Left renal pelvis (tissue), 4 donors: ENCODE results near the gene GPT2. TPM values are rescaled to one million over a fixed set of nuclear protein-coding genes. Genes with fewer than 3 reads are reported as not detected.

Experiments
- DNase-seq, 4 donors: peaks; one replicate each; pipeline ENCODE4 v3.0.0-alpha.2; 2013; ENCODE audit warnings: low read depth in 4 of 4, low spot score in 3 of 4
- polyA plus RNA-seq, 4 donors: library from polyadenylated mRNA; unstranded; fragments of 120-200 nt; gene quantifications; one replicate each; pipeline ENCODE4 v1.2.1, GENCODE V29; 2013; ENCODE audit not compliant: insufficient read length in 4 of 4

The GPT2 gene
- polyA plus RNA-seq, result 10 to 100 TPM; 11.9 to 36.3 (median 23.6) TPM

- DNase-seq, result peak; percentile 79 to 86 (median 82)
Measured at GRCh38 chr16:46883690-46884512, at the start of gene GPT2. TSS of gene GPT2 (plus strand) at chr16:46884362. CDS start at chr16:46884716, 354 bp downstream.

- no peak for DNase-seq
Measured at GRCh38 chr16:46836534-46837530, 47.3 kb upstream of the GPT2 start.

- DNase-seq, result no peak
Measured at GRCh38 chr16:46839986-46840443, 44.1 kb upstream of the GPT2 start.

- no peak for DNase-seq
Measured at GRCh38 chr16:46842192-46842895, 41.8 kb upstream of the GPT2 start.

- no peak for DNase-seq
Measured at GRCh38 chr16:46843898-46844642, 40.1 kb upstream of the GPT2 start.

GRCh38 chr16:46844771-46845170 is 39.4 kb upstream of the GPT2 start:
- no peak for DNase-seq

- DNase-seq, result no peak
Measured at GRCh38 chr16:46845952-46846351, 38.2 kb upstream of the GPT2 start.

GRCh38 chr16:46848768-46849764 is 35.1 kb upstream of the GPT2 start:
- DNase-seq, result no peak

- no peak for DNase-seq
Measured at GRCh38 chr16:46850619-46851555, 33.3 kb upstream of the GPT2 start.

GRCh38 chr16:46852130-46852529 is 32.0 kb upstream of the GPT2 start:
- DNase-seq, result no peak

GRCh38 chr16:46853713-46854443 is 30.3 kb upstream of the GPT2 start:
- peak; percentile 50 to 64 (median 62) for DNase-seq

- DNase-seq, result no peak
Measured at GRCh38 chr16:46854846-46855245, 29.3 kb upstream of the GPT2 start.

GRCh38 chr16:46855389-46855788 is 28.8 kb upstream of the GPT2 start:
- no peak for DNase-seq

- DNase-seq, result peak in 3 of 4 donors; percentile 35 to 51 (median 40)
Measured at GRCh38 chr16:46857368-46857945, 26.7 kb upstream of the GPT2 start.

GRCh38 chr16:46858151-46858550 is 26.0 kb upstream of the GPT2 start:
- DNase-seq, result no peak

GRCh38 chr16:46859719-46860152 is 24.4 kb upstream of the GPT2 start:
- DNase-seq, result no peak
